ENCODE data around the gene KIF9.

- TF ChIP-seq CTCF (IDR thresholded peaks at IDR 0.05 in 4 of 5, conservative IDR thresholded peaks at IDR 0.05 in 1 of 5) (no peak), POLR2A (IDR thresholded peaks at IDR 0.05) (no peak)
Observed at GRCh38 chr3:47265008-47265407, 17.6 kb downstream of the KIF9 start.
